Mesodermal cell (in vitro differentiated cells): Measurements from ENCODE around the gene NCLN.

ENCODE experiments used
- H3K27ac ChIP-seq: 2 replicates; pipeline ENCODE4 v1.7.0; 2013; ENCODE audit warnings: mild to moderate bottlenecking, low read depth, low read length, moderate library complexity; ENCODE audit not compliant: severe bottlenecking
- H3K36me3 ChIP-seq: 2 replicates; pipeline ENCODE4 v1.7.1; 2013; ENCODE audit warnings: mild to moderate bottlenecking, low read length, moderate library complexity; ENCODE audit not compliant: control insufficient read depth, insufficient read depth
- H3K4me1 ChIP-seq: one replicate; pipeline ENCODE4 v1.7.1; 2013; ENCODE audit warnings: mild to moderate bottlenecking, low read length; ENCODE audit not compliant: insufficient read depth, control insufficient read depth, poor library complexity, severe bottlenecking
- H3K4me3 ChIP-seq: 2 replicates; pipeline ENCODE4 v1.7.0; 2013; ENCODE audit warnings: low read length, control low read depth, mild to moderate bottlenecking; ENCODE audit not compliant: insufficient read depth, poor library complexity, severe bottlenecking; ENCODE audit errors: extremely low read depth
- H3K9me3 ChIP-seq: 2 replicates; pipeline ENCODE4 v1.7.1; 2013; ENCODE audit warnings: mild to moderate bottlenecking, low read length, moderate library complexity; ENCODE audit not compliant: control insufficient read depth
- WGBS, 2 experiments: methylation state at CpG; one replicate each; pipeline ENCODE4 v1.1.5; 2013; ENCODE audit warnings: missing lambda C conversion rate in 2 of 2; ENCODE audit not compliant: insufficient coverage in 2 of 2; 5-methylcytosine and 5-hydroxymethylcytosine counted together

NCLN gene

DNA sequence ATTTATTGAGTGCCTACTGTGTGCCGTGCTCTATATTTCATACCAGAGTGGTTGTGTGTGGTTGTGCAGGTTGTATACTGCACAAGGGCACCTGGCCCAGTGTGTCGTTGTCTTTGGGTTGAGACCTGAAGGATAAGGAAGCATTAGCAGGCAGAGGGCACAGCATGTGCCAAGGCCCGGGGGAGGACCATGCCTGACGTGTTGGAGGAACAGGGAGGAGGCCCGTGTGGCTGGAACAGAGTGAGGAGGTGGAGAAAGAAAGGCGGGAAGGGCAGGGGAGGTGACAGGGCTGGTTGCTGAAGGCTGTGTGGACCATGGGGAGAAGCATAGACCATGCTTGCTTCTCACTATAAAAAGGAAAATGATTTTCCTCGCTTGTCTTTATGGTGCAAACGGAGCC lies 65.5 kb downstream of the NCLN start:
- H3K4me1 ChIP-seq = no peaks in the 10 kb centered on the region
- H3K27ac ChIP-seq = no peak overlapping the region
- no peak overlapping the region for H3K4me3 ChIP-seq
- H3K9me3 ChIP-seq = no peaks in the 10 kb centered on the region
- WGBS, 2 experiments = 74 to 80% methylated on average over 4 to 6 of the region's 8 CpGs
- no peaks in the 10 kb centered on the region for H3K36me3 ChIP-seq

DNA sequence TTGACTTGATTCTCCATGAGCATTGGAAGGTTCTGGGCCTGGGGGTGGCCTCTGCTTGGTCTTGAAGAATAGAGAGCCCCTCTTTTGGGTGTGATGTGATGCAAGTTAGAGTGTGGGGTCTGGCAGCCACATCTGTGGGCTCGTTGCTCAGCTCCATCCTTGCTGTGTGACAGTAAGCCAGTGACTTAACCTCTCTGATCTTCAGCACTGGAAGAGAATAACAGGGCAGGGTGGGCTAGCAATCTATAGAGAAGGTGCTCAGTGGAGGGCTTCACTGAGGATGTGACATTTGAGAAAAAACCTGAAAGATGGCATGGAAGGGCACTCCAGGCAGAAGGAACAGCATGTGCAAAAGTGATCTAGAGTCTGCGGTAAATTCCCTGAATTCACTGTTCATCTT lies 66.9 kb downstream of the NCLN start:
- Histone ChIP-seq H3K36me3 (no peaks in the 10 kb centered on the region), H3K27ac (no peak overlapping the region), H3K4me1 (no peaks in the 10 kb centered on the region), H3K9me3 (no peaks in the 10 kb centered on the region), H3K4me3 (no peak overlapping the region)
- WGBS, 2 experiments = 88 to 94% methylated on average over 1 to 2 of the region's 2 CpGs

DNA sequence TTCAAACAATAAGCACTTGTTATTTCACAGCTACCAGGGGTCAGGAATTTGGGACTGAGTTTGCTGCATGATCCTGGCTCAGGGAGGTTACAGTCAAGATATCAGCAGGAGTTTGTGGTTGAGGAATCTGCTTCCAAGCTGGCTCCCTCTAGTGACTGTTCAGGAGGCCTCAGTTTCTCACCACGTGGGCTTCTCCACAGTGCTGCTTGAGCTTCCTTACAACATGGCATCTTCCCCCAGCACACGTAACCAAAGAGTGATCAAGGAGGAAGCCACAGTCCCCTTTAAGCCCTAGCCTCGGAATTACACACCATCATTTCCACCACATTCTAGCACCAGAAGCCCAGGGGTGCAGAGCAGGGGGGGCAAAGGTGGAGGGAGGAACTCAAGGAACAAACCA lies 67.5 kb downstream of the NCLN start:
- Histone ChIP-seq H3K27ac (no peak overlapping the region), H3K4me3 (no peak overlapping the region), H3K36me3 (no peaks in the 10 kb centered on the region), H3K4me1 (no peaks in the 10 kb centered on the region), H3K9me3 (no peaks in the 10 kb centered on the region)
- 24 to 31% methylated on average over 2 to 3 of the region's 3 CpGs for WGBS, 2 experiments

DNA sequence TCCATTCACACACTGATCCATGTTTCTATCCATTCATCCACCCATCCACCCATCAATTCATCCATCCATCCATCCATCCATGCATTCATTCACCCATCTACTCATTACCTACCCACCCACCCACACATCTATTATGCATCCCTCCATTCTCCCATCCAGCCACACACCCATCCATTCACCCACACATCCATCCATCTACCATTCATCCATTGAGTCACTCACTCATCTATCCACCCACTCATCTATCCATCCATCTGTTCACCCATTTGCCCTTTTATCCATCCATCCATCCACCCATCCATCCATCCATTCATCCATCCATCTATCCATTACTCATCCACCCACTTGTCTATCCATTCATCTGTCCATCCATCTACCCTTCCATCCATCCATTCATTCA lies 68.8 kb downstream of the NCLN start:
- Histone ChIP-seq H3K4me3 (no peak overlapping the region), H3K4me1 (no peaks in the 10 kb centered on the region), H3K9me3 (no peaks in the 10 kb centered on the region), H3K27ac (no peak overlapping the region), H3K36me3 (no peaks in the 10 kb centered on the region)

DNA sequence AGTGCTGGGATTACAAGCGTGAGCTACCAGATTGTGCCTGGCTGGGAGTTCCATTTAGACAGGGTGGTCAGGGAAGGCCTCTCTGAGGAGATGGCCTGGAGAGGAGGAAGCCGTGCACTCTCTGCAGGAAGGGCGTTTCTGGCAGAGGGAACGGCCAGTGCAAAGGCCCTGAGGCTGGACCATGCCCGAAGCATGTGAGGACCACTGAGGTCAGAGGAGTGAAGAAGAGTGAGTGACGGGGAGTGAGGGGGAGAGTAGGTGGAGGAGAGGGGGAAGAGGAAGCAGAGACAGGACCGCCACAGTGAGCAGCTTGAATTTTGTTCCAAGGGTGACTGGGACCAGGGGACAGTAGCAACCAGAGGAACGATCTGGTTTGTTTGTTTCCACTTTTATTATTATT lies 71.3 kb downstream of the NCLN start:
- H3K4me3 ChIP-seq = no peak overlapping the region
- 86 to 92% methylated on average over 4 to 5 of the region's 8 CpGs for WGBS, 2 experiments

More for the DNA sequence above, 71.3 kb downstream of the NCLN start:
- Histone ChIP-seq H3K27ac (no peak overlapping the region), H3K36me3 (no peaks in the 10 kb centered on the region), H3K4me1 (no peaks in the 10 kb centered on the region), H3K9me3 (no peaks in the 10 kb centered on the region)
